HepG2 (cell line): ENCODE results near the gene RINL.

ENCODE experiments used
- IKZF4 ChIP-seq: sonication (generic); formaldehyde crosslinking; IDR thresholded peaks from 2 replicates; pipeline ENCODE4 v1.5.1; 2020; ENCODE audit warnings: borderline replicate concordance, mild to moderate bottlenecking, low read depth, missing genetic modification reagents; ENCODE audit errors: not compliant biosample characterization
- TRIM24 ChIP-seq: sonication (generic); formaldehyde crosslinking; IDR thresholded peaks from 2 replicates; pipeline ENCODE4 v1.8.0; 2022; ENCODE audit warnings: mild to moderate bottlenecking, missing genetic modification reagents

DNA sequence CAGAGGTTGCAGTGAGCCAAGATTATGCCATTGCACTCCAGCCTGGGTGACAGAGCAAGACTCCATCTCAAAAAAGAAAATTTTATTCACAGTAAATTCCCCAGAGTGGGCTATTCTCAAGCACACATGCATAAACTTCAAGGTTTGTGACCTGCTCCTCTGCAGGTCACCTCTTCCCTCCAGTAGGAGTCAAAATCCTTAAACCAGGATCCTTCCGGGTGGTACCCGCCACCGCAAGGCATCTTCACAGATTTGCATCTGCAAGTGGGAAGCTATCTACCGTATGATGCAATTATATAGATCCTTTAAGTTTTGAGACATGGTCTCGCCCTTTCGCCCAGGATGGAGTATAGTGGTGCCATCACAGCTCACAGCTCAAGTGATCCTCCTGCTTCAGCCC is 43.5 kb downstream of the RINL start:
- TF ChIP-seq TRIM24 (no peak), IKZF4 (CRISPR knock-in tag) (no peak)
